Measurements from ENCODE around the gene BRINP2.

Gene BRINP2, protein sequence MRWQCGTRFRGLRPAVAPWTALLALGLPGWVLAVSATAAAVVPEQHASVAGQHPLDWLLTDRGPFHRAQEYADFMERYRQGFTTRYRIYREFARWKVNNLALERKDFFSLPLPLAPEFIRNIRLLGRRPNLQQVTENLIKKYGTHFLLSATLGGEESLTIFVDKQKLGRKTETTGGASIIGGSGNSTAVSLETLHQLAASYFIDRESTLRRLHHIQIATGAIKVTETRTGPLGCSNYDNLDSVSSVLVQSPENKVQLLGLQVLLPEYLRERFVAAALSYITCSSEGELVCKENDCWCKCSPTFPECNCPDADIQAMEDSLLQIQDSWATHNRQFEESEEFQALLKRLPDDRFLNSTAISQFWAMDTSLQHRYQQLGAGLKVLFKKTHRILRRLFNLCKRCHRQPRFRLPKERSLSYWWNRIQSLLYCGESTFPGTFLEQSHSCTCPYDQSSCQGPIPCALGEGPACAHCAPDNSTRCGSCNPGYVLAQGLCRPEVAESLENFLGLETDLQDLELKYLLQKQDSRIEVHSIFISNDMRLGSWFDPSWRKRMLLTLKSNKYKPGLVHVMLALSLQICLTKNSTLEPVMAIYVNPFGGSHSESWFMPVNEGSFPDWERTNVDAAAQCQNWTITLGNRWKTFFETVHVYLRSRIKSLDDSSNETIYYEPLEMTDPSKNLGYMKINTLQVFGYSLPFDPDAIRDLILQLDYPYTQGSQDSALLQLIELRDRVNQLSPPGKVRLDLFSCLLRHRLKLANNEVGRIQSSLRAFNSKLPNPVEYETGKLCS

DNA sequence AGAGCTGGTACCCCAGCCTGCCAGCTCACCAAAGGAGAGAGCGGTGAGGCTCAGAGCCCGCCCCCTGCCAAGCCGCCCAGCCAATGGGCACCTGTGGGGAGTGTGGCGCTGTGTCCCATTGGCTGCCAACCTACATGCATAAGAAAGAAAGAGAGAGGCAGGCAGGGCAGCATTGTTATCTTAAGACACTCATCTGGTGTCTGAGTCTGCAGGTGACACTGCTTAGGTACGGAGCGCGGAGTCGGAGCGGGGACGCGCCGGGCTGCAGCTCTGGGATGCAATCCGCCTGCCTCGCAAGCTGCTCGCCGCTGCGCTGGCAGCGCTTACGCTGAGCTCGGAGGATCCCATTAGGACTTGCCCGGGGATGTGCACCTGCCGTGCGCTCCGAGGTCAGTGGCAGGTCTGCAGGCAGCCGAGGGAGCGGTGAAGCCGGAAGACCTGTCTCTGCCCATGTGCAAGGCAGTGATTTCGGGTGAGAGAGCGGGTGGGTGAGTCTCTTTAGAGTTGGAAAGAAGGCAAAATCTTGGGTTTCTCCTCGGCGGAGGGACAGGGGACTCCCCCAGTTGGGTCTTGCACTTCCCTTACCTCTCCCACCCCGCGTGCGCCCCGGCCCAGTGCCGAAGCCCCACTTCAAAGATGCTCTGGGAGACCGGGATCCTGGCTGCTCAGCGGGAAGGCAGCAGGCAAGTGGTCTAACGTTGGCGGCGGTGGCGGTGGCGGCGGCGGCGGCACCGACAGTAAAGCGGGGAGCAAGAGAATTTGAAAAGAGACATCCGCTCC, at the start of gene BRINP2:
Gene BRINP2, plus strand, starts transcription at position 203 of the 780 bp plus-strand sequence. CDS start 58,919 bp downstream, outside the sequence.
- no peak for DNase-seq (ENCODE audit: low read depth)

DNA sequence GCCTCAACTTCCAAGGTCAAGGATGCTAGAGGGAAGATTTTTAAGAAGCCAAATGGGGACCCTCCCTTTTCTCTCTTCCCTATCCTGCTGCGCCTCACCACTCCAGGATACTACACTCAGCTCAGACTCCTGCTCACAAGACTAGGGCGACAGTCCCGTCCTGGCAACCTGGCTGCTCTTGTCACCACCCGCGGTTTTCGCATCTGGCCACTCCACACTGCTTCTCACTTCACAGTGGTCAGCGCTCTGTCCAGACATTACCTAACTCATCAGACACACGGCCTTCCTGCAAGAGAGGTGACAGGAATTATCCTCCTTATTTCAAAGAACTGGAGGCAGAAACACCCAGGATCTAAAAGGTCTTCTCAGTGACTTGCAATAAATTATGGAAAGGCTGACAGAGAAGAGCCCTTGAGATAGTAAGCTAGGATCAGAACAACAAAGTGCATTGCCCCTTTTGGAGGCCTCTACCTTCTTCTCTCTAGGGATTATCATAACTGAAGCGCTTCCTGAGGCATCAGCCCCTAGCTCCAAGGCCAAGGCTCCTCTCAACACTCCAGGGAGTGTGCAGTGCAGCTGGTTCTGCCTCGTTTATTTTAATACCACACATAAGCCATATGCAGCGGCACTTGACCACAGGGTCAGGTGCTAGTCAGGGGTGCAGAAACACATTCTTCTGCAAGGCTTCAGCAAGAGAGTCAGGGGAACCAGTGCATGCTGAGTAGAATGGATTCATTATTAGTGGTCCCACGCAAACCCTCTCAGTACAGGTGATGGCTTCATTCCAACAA, 48.1 kb upstream of the BRINP2 start:
- DNase-seq (ENCODE audit: low read depth) = no peak

DNA sequence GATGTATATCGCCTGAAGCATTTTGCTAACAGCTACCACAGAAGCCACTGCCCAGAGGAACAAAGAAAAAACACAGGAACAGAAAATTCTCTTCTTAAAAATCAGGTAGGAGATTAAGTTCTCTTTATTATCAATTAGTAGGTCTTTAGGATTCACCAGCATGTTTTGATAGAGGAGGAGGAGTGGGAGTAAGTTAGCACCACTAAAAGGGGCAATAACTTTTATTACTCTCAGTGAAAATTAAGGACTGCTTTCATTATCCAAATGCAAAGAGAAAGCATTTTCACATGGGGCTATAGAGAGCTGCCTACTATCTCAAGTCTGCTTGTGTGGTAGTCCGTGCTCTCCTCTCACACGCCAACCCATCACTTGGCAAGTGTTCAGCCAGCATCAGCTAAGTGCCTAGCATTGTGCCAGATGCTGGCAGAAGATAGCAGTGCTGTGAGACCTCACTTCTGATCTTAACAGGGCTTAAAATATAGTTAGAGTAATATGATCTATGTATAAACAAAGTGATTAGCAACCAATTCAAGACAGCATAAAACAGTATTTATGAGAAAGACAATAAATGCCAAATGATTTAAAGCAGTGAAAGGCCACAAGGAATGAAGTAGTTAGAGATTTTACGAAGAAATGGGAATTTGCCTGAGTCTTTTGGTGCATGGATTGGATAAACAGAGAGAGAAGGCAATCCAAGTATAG, 46.0 kb upstream of the BRINP2 start:
- no peak for DNase-seq (ENCODE audit: low read depth)

DNA sequence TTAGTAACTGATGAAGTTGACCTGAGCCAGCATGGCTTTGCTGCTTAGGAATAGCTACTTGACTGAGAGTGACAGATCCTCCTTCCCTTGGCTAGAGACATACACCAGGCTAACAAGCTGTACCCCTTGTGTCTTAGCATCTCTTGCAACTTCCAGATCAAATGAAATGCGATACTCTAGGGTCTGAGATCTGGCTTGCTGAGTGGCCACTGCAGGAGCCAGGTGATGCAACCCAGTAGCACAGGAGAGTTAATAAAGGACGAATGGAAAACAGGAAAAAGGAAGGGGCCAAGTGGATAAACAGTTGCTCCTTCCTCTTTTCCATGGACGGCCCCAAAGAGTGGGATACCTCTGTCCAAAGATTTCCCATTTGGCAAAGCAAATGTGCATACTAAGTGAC, 44.5 kb upstream of the BRINP2 start:
- no peak for DNase-seq (ENCODE audit: low read depth)

DNA sequence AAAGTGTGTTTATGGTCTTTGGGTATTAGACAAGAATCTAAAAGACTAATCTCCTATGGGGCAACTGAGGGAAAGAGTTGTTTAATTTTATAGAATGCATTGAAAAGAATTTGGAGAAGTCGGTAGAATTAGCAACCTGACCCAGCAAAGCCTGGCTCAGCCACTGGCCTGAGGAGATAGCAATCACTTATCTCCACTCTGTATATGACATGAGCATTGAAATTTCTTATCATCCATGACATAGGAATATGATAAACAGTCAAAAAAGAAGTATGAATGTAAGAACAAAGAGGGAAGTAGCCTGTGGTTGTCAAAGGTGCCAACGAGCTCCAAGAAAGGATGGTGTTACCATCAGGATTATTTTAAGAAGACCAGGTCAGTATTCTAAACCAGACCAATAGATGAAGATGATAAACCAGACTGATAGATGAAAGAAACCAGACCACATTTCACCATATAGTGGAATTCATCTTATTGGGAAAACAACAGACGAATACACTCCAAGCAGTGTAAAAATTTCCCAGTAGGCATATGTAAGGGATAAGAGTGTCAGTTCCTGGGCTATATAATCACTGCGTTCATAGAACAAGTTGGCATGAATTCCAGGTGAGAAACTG, 42.0 kb upstream of the BRINP2 start:
- DNase-seq (ENCODE audit: low read depth) = no peak

DNA sequence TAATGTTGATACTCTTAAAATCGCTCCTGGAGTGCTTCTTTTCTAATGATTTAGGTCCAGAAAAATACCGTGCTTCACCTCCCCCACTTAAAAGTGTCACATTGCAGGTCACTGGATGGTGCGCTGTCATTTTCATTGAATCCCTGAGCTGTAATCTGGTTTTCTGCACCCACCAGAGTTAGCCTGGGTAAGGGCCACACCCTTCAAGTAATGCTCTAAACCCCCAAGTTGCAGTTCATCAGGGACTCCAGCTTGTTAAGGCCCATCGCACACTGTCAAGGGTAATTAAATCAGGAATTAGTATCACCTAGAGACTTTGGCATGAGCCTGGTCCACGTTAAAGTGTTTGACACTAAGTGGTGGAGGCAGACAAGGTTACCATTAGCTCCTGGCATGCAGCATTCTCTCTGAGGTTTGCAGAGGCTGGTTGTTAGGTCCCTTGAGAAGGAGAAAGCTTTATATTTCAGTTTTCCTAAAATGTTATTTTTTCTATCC, 40.3 kb upstream of the BRINP2 start:
- no peak for DNase-seq (ENCODE audit: low read depth)

DNA sequence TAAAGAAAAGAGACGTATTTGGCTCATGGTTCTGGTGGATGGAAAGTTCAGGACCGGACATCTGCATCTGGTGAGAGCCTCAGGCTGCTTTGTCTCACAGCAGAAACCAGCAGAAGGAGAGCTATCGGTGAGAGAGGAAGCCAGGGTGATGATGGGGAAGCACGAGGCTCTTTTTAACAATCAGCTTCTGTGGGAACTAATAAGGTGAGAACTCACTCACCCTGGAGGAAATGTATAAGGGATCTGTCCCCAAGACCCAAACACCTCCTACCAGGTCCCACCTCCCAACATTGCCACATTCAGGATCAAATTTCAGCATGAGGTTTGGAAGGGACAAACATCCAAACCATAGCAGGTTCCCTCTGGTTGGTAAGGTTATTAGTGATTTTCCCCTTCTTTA, 39.0 kb upstream of the BRINP2 start:
- DNase-seq (ENCODE audit: low read depth) = no peak

DNA sequence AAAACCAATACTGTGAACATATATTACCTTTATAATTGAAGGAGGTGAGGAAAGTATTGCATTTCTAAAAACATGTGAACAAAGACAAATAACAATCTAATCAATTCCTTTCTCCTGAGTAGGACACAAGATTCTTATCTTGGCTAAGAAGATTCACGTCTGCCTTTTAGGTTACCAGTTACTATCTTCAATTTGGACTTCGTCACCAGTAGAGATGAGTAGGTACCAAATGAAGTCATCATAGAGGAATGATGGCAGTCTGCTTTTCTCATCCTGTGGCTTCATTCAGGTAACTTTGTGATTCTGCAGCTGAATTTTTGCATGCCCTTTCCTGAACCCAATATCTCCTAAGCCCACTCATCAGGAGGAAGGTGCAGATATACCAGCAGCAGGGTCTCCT, 38.6 kb upstream of the BRINP2 start:
- no peak for DNase-seq (ENCODE audit: low read depth)

DNA sequence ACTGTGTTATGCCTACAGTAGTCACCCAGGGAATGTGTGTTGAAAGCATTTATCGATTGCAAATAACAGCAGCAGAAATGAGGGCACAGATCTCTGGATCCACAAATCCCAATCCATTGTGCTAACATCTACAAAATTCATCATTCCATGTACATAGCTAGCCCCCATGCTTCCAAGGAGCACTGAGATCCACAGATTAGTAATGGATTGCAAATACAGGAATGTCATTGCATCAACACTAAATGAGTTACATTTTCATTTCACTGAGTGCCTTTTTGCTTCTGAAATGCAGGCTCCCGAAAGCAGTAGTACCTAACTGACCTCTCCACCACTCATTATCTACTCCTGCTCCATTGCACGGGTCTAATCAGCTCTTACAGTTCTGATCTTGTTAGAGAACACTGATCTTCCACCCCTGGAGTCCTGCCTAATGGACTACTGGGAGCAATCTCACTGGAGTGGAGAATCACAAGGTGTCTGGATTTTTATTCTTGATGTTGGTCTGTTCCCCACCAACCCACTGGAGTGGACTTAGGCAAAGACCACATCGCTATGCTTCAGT, 36.7 kb upstream of the BRINP2 start:
- DNase-seq (ENCODE audit: low read depth) = no peak

DNA sequence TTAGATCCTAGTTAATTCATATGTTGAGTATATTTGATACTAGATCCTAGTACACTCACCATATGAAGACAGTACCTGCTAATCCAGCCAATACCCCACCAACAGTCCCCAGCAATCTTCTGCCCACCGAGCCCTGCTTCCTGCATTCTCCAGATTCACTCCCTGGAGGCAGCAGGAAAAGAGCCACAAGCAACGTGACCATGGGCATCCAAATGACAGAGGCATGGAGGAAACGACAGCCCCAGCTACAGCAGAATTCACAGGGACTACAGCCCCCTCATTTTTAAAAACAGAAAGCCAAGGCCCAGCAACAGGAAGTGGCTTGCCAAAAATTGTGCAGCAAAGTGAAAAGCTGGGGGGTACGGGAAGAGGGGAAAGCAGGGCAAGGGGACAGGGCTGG, 35.5 kb upstream of the BRINP2 start:
- DNase-seq (ENCODE audit: low read depth) = no peak

DNA sequence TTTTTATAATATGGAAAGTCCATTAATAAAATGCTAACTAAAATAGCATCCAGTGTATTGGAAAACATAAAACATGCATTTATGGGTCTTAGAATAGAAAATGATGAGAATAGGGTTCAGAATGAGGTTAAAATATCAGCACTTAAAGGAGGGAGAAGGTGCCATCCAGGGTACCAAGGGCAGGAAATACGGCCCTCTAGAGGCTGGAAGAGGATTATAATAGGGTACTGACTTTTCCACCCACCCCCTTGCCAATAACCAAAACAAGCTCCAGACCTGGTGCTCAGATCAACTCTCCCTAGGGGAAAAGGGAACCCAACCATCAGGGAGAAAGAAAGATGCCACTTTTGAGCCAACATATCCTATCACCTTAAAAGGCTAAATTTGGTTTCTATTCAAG, 32.9 kb upstream of the BRINP2 start:
- no peak for DNase-seq (ENCODE audit: low read depth)

DNA sequence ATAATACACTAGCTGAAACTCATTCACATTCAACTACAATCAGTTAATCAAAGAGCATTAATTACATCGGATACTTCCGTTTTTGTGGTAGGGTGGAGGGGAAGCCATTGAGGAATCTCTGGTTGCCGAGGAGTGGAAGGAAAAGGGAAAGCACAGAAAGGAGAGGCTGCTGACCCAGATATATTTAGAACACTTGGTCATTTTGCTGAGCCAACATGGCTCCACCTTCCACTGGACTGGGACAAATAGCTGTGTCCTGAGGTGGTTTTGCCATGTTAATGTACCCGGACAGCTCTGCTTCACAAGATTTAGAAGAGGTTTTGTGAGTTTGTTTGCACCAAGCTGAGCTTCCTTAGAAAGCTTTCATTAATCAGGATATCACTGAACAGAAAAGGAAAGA, 32.4 kb upstream of the BRINP2 start:
- no peak for DNase-seq (ENCODE audit: low read depth)

DNA sequence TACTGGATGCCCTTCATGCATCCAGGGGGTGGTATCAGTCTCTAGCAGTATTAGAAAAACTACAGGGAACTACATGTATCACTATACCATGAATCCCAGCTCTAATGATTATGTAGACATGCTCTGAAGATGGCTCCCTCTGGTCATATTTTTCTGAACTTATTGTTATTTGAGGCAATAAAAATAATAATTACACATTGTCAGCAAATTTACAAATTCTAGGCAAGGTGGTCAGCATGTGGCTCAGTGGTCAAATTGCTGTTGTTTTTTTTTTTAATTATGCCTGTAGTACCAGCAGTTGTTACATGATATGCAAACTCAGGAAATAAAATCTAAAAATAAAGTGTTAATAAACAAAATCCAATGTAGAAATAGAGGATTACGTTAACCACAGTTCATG, 28.7 kb upstream of the BRINP2 start:
- DNase-seq (ENCODE audit: low read depth) = no peak

DNA sequence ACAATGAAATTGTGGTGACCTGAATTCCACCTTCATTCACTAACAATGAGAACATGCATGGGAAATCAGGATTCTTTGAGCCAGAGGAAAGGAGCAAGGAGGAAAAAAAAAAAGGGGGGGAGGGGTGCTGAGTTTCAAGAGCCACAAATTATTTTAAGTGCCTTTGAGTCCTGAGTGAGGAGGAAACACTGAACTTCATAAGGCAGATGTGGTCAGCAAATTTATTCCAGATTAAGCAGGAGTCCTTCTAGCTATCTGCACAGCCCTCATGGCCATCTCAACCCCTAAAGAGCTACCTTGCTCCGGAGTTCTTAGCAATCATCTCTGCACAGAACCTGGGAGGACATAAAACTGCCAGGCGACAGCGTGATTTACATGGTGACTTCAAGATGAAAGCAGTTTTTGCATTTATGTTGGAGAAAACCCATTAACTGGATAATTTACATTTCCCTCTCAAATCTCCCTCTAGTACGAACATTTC, 27.9 kb upstream of the BRINP2 start:
- DNase-seq (ENCODE audit: low read depth) = no peak

DNA sequence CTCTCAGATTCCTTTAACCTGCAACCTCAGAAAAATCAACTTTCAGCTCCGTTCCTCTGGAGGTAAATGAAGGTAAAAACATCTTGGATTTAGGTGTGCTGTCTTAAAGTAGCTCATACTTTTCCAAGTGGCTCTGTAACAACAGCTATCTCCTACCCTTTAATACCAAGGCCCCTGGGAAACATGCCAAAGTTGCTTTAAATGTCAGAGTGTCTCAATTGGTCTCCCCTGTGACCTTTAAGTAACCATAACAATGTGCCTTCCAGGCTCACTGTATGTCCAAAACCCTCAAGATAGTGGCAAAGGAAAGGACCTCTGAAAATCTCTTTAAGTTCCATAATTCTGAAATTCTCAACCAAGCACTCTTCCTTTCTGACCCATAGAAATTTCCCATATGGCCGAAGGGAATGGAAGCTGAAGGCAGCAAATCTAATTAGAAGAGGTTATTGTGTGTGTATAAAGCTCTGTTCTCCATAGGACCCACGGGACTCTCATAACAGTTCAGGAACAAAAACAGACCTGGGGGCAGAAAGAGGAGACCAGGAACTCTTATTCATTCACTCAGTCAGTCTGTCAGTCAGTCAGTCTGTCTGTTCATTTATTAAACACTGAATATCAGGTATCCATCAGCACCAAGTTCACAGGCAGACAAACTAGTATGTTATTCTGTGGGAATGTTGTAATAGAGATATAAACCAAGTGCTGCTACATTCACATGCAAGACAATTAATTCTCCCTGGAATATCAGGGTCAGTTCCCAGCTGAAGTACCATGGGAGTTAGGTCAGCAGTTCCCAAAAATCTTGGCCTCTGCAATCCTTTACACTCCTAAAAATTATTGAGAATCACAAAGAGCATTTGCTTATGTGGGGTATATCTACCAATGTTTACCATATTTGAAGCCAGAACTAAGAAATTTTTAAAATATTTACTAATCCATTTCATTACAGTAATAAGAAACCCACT, 25.4 kb upstream of the BRINP2 start:
- no peak for DNase-seq (ENCODE audit: low read depth)

DNA sequence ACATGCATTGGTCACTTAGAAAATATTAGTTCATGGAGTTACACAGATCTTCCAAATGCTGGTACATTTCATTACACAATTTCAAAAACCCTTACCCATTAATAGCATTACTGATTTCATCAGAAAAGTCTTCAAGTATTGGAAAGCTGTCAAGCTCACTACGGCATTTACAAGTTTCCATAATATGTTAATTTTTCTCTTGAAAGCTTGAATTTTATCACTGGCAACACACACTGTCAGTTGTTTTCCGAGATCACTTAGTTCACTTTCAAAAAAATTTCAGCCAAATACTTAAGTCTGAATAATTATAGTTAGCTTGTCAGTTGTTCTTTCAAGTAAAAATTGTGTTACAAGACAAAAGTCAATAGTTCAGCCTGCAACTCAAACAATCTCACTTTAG, 24.3 kb upstream of the BRINP2 start:
- no peak for DNase-seq (ENCODE audit: low read depth)

DNA sequence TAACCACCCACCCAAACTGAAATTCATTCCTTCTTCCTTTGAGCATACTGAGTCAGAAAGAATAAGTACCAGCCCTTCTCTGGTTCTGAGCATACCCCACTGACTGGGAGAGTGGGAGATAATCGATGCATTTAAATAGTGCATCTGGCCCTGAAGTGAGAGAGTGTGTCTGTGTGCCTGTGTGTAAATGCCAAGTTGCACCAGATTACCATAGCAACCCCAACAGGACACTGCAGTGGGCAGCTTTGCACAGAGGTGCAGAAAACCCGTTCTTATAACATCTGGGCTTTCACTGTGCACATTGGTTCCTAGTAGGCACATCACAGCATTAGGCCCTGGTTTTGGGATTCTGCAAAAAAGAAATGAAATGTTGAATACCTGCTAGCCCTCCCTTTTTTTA, 8.5 kb upstream of the BRINP2 start:
- no peak for DNase-seq (ENCODE audit: low read depth)

DNA sequence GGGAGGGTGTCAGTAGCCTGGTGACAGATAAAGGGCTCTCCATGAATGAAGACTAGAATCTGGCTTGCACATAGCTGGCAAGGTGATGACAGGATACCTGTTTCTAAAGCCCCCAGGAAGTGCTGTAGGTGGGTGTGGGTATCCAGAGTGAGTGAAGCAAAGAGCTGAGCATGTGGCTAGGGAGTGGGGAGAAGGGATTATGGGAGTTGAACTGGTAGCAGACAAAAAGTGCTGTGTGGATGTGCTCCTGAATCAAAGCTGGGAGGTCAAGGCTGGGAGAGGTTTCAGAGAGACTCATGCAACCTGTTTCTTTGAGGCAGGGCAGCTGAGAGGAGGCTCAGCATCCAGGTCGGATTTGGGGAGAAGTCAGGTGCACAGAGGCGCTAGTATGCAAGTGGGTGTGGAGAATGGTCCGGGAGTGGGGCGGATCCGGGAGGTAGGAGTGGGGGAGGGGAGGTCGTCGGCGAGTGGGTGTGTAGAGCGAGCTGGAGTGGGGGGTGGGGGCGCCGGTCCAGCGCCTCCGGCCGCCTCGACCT, 6.8 kb upstream of the BRINP2 start:
- DNase-seq (ENCODE audit: low read depth) = no peak

Measured in fibroblast of gingiva (primary cell).